H9 (cell line): ENCODE results near the gene ABHD5. TPM values are rescaled to one million over a fixed set of nuclear protein-coding genes. Genes with fewer than 3 reads are reported as not detected.
"Not testable (repeated sequence)": the region's sequence is repeated elsewhere in the genome, so short reads cannot be mapped to it uniquely, and the experiment has no call there.

Experiments used
- DNase-seq: peaks from one replicate; pipeline ENCODE4 v3.0.0-alpha.2; 2017
- H2AFZ ChIP-seq: one replicate; pipeline ENCODE4 v1.6.1; 2013; ENCODE audit warnings: mild to moderate bottlenecking, low read length, control low read depth, moderate library complexity
- H2AK5ac ChIP-seq: 2 replicates; pipeline ENCODE4 v1.6.1; 2013; ENCODE audit warnings: low read length, control low read depth, mixed read lengths; ENCODE audit not compliant: insufficient read length
- H2BK120ac ChIP-seq: one replicate; pipeline ENCODE4 v1.6.1; 2013; ENCODE audit warnings: low read depth, mild to moderate bottlenecking, low read length, control low read depth, inconsistent platforms; ENCODE audit not compliant: poor library complexity, severe bottlenecking
- H2BK12ac ChIP-seq: 2 replicates; pipeline ENCODE4 v1.6.1; 2013; ENCODE audit warnings: low read length, control low read depth, mixed read lengths, low read depth; ENCODE audit not compliant: insufficient read length
- H2BK15ac ChIP-seq: 2 replicates; pipeline ENCODE4 v1.6.1; 2013; ENCODE audit warnings: low read depth, low read length, control low read depth
- H2BK20ac ChIP-seq: one replicate; pipeline ENCODE4 v1.6.1; 2013; ENCODE audit warnings: low read depth, mild to moderate bottlenecking, low read length, control low read depth, inconsistent platforms; ENCODE audit not compliant: poor library complexity, severe bottlenecking
- H2BK5ac ChIP-seq: 2 replicates; pipeline ENCODE4 v1.6.1; 2013; ENCODE audit warnings: low read length, control low read depth, mixed read lengths; ENCODE audit not compliant: insufficient read length
- H3K14ac ChIP-seq: 2 replicates; pipeline ENCODE4 v1.6.1; 2013; ENCODE audit warnings: low read length, control low read depth; ENCODE audit not compliant: insufficient read depth
- H3K18ac ChIP-seq: 2 replicates; pipeline ENCODE4 v1.6.1; 2013; ENCODE audit warnings: low read depth, mild to moderate bottlenecking, mixed read lengths, low read length, control low read depth; ENCODE audit not compliant: insufficient read length
- H3K23ac ChIP-seq: 2 replicates; pipeline ENCODE4 v1.6.1; 2013; ENCODE audit warnings: low read length, control low read depth, mixed read lengths, low read depth; ENCODE audit not compliant: insufficient read length
- H3K23me2 ChIP-seq: 2 replicates; pipeline ENCODE4 v1.6.1; 2013; ENCODE audit warnings: low read depth, mild to moderate bottlenecking, mixed read lengths, low read length, control low read depth; ENCODE audit not compliant: insufficient read length, poor library complexity, severe bottlenecking
- H3K27ac ChIP-seq: 2 replicates; pipeline ENCODE4 v1.5.1; 2013; ENCODE audit warnings: low read length, control low read depth, mixed read lengths, low read depth; ENCODE audit not compliant: insufficient read length
- H3K27me3 ChIP-seq: 2 replicates; pipeline ENCODE4 v1.6.1; 2013; ENCODE audit warnings: low read length, control low read depth, inconsistent platforms; ENCODE audit not compliant: insufficient read depth
- H3K4ac ChIP-seq: 2 replicates; pipeline ENCODE4 v1.6.1; 2013; ENCODE audit warnings: low read depth, mild to moderate bottlenecking, control low read depth, inconsistent platforms, low read length, moderate library complexity
- H3K4me1 ChIP-seq: 2 replicates; pipeline ENCODE4 v1.6.1; 2013; ENCODE audit warnings: low read length, control low read depth, inconsistent platforms; ENCODE audit not compliant: insufficient read depth
- H3K4me2 ChIP-seq: 2 replicates; pipeline ENCODE4 v1.6.1; 2013; ENCODE audit warnings: low read length, control low read depth, mixed read lengths; ENCODE audit not compliant: insufficient read length, insufficient read depth
- H3K56ac ChIP-seq: 2 replicates; pipeline ENCODE4 v1.6.1; 2013; ENCODE audit warnings: low read depth, mild to moderate bottlenecking, mixed read lengths, low read length, control low read depth; ENCODE audit not compliant: insufficient read length
- H3K79me1 ChIP-seq: 2 replicates; pipeline ENCODE4 v1.6.1; 2013; ENCODE audit warnings: low read depth, mild to moderate bottlenecking, moderate library complexity, low read length, control low read depth, inconsistent platforms; ENCODE audit not compliant: insufficient read depth, poor library complexity, severe bottlenecking
- H3K79me2 ChIP-seq: 2 replicates; pipeline ENCODE4 v1.6.1; 2013; ENCODE audit warnings: low read length, control low read depth, inconsistent platforms; ENCODE audit not compliant: insufficient read depth
- H3K9ac ChIP-seq: 2 replicates; pipeline ENCODE4 v1.6.1; 2013; ENCODE audit warnings: low read length, control low read depth, mixed read lengths; ENCODE audit not compliant: insufficient read length; ENCODE audit errors: extremely low read depth
- H3K9me3 ChIP-seq: one replicate; pipeline ENCODE4 v1.6.1; 2013; ENCODE audit warnings: low read depth, low read length, inconsistent platforms; ENCODE audit not compliant: control insufficient read depth
- H3T11ph ChIP-seq: one replicate; pipeline ENCODE4 v1.6.1; 2013; ENCODE audit warnings: mild to moderate bottlenecking, low read length, control low read depth, inconsistent platforms
- H4K20me1 ChIP-seq: one replicate; pipeline ENCODE4 v1.6.1; 2013; ENCODE audit not compliant: control insufficient read depth, insufficient read length, insufficient read depth
- H4K5ac ChIP-seq: 2 replicates; pipeline ENCODE4 v1.6.1; 2013; ENCODE audit warnings: low read depth, mild to moderate bottlenecking, mixed read lengths, low read length, control low read depth; ENCODE audit not compliant: insufficient read length
- H4K8ac ChIP-seq: replicated peaks from 2 replicates; pipeline ENCODE4 v1.6.1; 2013; ENCODE audit warnings: low read length, control low read depth, mixed read lengths, low read depth; ENCODE audit not compliant: insufficient read length
- H4K91ac ChIP-seq: 2 replicates; pipeline ENCODE4 v1.6.1; 2013; ENCODE audit warnings: low read depth, mild to moderate bottlenecking, moderate library complexity, mixed read lengths, low read length, control low read depth; ENCODE audit not compliant: insufficient read length
- H3K27ac Mint-ChIP-seq, 3 experiments: 2 replicates in 2 of 3; 3 replicates in 1 of 3; pipeline ENCODE4 v1.8.0; 2020 to 2021; ENCODE audit warnings: mixed read lengths in 3 of 3, mild to moderate bottlenecking in 1 of 3, moderate library complexity in 1 of 3
- H3K27me3 Mint-ChIP-seq: 2 replicates; pipeline ENCODE4 v1.8.0; 2021; ENCODE audit warnings: low read depth, mild to moderate bottlenecking, moderate library complexity, mixed read lengths
- H3K36me3 Mint-ChIP-seq, 3 experiments: 2 replicates in 2 of 3; 3 replicates in 1 of 3; pipeline ENCODE4 v1.8.0; 2020 to 2021; ENCODE audit warnings: low read depth in 3 of 3, mixed read lengths in 3 of 3; ENCODE audit not compliant: insufficient read depth in 1 of 3
- H3K4me1 Mint-ChIP-seq, 2 experiments: 2 replicates each; pipeline ENCODE4 v1.8.0; 2020; ENCODE audit warnings: mixed read lengths in 2 of 2
- H3K4me3 Mint-ChIP-seq, 2 experiments: 2 replicates in 1 of 2; 3 replicates in 1 of 2; pipeline ENCODE4 v1.8.0; 2020 to 2021; ENCODE audit warnings: mild to moderate bottlenecking in 2 of 2, mixed read lengths in 2 of 2, moderate library complexity in 1 of 2
- H3K9me3 Mint-ChIP-seq, 2 experiments: 2 replicates in 1 of 2; 3 replicates in 1 of 2; pipeline ENCODE4 v1.8.0; 2020; ENCODE audit warnings: mild to moderate bottlenecking in 2 of 2, mixed read lengths in 2 of 2, moderate library complexity in 1 of 2
- WGBS: extraction: QIAGEN DNeasy Blood & Tissue Kit; methylation state at CpG from one replicate; pipeline ENCODE4 v1.1.7; 2013; ENCODE audit warnings: missing lambda C conversion rate, low lambda C conversion rate, mixed read lengths; ENCODE audit not compliant: insufficient read length; ENCODE audit errors: extremely low coverage; 5-methylcytosine and 5-hydroxymethylcytosine counted together
- total RNA-seq: library from RNA; stranded (reverse); gene quantifications from 2 replicates; pipeline ENCODE4 v1.2.1, GENCODE V29; 2021

Gene ABHD5
- total RNA-seq, 1 experiment from 2014 or later = 13.1 TPM

GRCh38 chr3:43678887-43679449 is 11.8 kb upstream of the ABHD5 start:
- H3K27me3 Mint-ChIP-seq, H3K4ac ChIP-seq, H2BK20ac ChIP-seq, H2BK5ac ChIP-seq, H3K9me3 ChIP-seq, DNase-seq, H2AFZ ChIP-seq, H3K79me1 ChIP-seq, H4K91ac ChIP-seq, H3K27ac Mint-ChIP-seq, H2BK120ac ChIP-seq, H3K23ac ChIP-seq, H3K4me2 ChIP-seq, H3K4me3 Mint-ChIP-seq, H3T11ph ChIP-seq, H2BK15ac ChIP-seq, H3K18ac ChIP-seq, H3K56ac ChIP-seq, H3K9ac ChIP-seq, H3K23me2 ChIP-seq, H4K20me1 ChIP-seq, H4K8ac ChIP-seq, H2BK12ac ChIP-seq, H3K4me1 Mint-ChIP-seq, H3K79me2 ChIP-seq, H3K14ac ChIP-seq, H3K4me1 ChIP-seq, H2AK5ac ChIP-seq, H4K5ac ChIP-seq, H3K27me3 ChIP-seq, H3K27ac ChIP-seq: not testable (repeated sequence)
- peaks cover 22 to 48% (median 24%) of the 10 kb centered on the region in 3 experiments for H3K36me3 Mint-ChIP-seq
- H3K9me3 Mint-ChIP-seq = peaks cover 33 to 36% of the 10 kb centered on the region in 2 experiments
- no CpG with 5 or more reads among the region's 20 CpGs for WGBS

- H3K27ac ChIP-seq, H3K79me1 ChIP-seq, H4K91ac ChIP-seq, H3K18ac ChIP-seq, H3K79me2 ChIP-seq, H4K8ac ChIP-seq, H3T11ph ChIP-seq, H3K4me2 ChIP-seq, H2BK12ac ChIP-seq, H2BK5ac ChIP-seq, DNase-seq, H3K27ac Mint-ChIP-seq, H3K23ac ChIP-seq, H2AK5ac ChIP-seq, H3K23me2 ChIP-seq, H3K4ac ChIP-seq, H3K4me1 ChIP-seq, H3K9me3 ChIP-seq, H3K4me1 Mint-ChIP-seq, H3K14ac ChIP-seq, H3K27me3 Mint-ChIP-seq, H3K27me3 ChIP-seq, H2BK20ac ChIP-seq, H4K20me1 ChIP-seq, H2BK120ac ChIP-seq, H3K56ac ChIP-seq, H2AFZ ChIP-seq, H4K5ac ChIP-seq, H3K4me3 Mint-ChIP-seq, H3K9ac ChIP-seq, H2BK15ac ChIP-seq: not testable (repeated sequence)
- H3K36me3 Mint-ChIP-seq = peaks cover 22 to 50% (median 26%) of the 10 kb centered on the region in 3 experiments
- WGBS = no CpG with 5 or more reads among the region's 4 CpGs
- peaks cover 33 to 36% of the 10 kb centered on the region in 2 experiments for H3K9me3 Mint-ChIP-seq
Measured at GRCh38 chr3:43680857-43681256, 9.9 kb upstream of the ABHD5 start.
